Endometrium (tissue), 2 donors: ENCODE data around the gene OR51E2.
A peak's percentile ranks its signal among the peaks of the same experiment; 100 is the strongest.
"Not testable (repeated sequence)": the region's sequence is repeated elsewhere in the genome, so short reads cannot be mapped to it uniquely, and the experiment has no call there.

Experiments
- FAIRE-seq: peaks from 2 replicates; lab custom pipeline; 2012; peaks lifted over from hg19 to GRCh38; lab: Jason Lieb, UNC
- donor health status: control.
- donor health status: control.

The OR51E2 gene, protein sequence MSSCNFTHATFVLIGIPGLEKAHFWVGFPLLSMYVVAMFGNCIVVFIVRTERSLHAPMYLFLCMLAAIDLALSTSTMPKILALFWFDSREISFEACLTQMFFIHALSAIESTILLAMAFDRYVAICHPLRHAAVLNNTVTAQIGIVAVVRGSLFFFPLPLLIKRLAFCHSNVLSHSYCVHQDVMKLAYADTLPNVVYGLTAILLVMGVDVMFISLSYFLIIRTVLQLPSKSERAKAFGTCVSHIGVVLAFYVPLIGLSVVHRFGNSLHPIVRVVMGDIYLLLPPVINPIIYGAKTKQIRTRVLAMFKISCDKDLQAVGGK

DNA sequence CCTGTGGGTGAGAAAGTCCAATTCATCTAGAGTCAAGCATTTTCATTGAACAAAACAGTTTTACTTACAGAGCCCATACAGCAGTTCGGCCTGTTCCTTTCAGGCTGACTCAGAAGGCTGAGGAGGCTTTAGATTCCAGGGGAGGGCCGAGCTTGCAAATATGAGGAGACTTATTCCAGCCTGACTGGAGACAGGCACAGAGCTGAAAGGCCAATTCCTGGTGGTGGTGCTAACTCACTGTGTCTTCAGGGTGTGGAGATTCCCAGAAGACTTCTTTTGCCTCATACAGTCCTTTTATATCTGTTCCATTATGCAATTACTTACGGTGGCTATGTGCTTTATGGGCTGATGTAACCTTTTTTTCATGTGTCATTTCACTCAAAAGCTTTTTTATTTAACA lies at the start of gene OR51E2:
TSS of gene OR51E2 (minus strand) at position 269 of the 400 bp plus-strand sequence. CDS start 15,142 bp downstream, outside the sequence.
- no peak for FAIRE-seq

DNA sequence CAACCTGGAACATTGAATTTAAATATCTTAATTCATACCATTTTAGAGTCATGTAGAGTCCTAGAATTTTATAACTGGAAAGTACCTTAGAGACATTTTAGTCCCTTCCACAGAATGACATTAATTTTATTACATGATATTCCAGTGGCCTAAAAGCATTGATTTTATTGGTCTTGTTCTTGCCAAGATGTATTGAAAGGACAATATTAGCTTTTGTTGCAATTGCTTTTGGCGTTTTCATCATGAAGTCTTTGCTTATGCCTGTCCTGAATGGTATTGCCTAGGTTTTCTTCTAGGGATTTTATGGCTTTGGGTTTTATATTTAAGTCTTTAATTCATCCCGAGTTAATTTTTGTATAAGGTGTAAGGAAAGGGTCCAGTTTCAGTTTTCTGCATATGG lies 43.1 kb upstream of the OR51E2 start:
- FAIRE-seq, result no peak

DNA sequence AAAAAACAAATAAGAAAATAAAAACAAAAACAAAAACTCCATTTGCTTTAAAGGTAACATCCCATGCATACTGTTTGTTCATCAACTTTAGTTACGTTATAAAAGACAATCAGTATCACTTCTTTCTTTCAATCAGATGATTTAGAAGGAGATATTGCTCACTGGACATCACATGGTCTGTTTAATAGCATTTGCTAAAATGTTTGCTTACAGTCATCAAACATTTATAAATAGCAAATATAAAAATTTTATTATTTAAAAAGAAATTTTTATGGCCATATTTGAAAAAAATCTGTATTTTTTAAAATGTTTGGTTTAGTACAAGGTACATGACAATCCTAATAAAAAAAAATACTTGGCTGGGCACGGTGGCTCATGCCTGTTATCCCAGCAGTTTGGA lies 29.5 kb upstream of the OR51E2 start:
- no peak for FAIRE-seq

DNA sequence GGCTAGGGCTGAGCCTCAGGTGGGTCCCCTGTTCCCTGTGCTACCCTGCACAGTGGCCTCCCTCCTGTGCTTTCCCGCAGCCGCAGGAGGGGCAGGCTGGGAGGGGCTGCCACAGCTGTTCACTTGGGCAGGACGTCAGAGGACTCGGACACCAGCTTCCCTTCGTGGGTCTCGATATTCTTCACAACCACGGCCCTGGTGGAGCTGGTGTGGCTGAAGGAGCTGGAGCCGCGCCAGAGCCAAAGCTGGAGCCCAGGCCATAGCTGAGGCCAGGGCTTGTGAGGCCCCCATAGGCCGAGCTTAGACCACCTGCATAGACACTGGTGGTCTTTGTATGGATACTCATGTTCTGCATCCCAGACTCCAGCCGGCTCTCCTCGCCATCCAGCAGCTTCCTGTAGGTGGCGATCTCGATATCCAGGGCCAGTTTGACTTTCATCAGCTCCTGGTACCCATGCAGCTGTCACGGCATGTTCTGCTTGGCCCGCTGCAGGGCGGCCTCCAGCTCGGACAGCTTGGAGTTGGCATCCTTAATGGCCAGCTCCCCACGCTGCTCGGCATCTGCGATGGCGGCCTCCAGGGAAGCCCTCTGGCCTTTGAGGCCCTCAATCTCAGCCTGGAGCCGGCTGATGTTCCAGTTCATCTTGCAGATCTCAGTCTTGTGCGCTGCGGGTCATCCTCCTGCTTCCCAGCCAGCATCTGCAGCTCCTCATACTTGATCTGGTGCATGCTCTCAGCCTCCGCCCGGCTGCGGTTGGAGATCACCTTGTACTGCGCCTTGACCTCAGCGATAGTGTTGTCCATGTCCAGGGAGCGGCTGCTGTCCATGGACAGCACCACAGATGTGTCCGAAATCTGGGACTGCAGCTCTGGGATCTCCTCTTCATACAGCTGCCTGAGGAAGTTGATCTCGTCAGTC lies 25.2 kb upstream of the OR51E2 start:
- not testable (repeated sequence) for FAIRE-seq

DNA sequence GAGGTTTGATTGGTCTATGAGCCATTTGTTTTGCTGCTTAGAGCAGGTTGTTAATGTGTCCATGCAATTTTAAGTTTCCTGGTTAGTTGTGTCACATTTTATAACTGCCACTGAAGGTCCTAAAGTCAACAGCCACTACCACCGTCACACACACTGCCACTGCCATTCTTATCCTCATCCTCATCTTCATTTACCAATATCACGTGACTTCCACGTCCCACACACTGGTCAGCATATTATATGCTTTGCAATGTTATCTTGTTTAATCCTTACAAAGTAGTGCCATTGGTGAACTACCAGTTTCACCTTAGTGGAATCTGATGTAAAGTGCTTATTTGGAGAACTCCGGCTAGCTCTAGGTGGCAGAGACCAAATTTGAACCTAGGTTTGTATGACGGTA lies 16.6 kb upstream of the OR51E2 start:
- no peak for FAIRE-seq

DNA sequence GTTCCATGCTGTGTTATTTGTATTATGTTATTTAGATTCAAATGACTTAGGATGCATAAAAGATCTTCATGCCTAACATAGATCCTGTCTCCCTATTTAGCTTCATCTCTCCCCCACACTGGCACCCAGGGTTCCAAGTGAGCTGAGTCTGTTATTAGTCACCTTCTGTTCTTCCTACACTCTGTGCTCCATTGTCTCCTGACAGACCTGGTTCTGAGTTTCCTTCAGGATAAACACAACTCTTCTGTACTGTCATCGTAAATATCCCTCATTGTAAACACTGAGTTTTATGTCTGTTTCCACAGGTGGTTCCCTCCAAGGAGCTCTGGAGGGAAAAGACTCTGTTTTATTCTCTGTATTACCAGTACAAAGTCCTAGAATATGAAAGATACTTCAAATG lies 15.6 kb upstream of the OR51E2 start:
- no peak for FAIRE-seq

DNA sequence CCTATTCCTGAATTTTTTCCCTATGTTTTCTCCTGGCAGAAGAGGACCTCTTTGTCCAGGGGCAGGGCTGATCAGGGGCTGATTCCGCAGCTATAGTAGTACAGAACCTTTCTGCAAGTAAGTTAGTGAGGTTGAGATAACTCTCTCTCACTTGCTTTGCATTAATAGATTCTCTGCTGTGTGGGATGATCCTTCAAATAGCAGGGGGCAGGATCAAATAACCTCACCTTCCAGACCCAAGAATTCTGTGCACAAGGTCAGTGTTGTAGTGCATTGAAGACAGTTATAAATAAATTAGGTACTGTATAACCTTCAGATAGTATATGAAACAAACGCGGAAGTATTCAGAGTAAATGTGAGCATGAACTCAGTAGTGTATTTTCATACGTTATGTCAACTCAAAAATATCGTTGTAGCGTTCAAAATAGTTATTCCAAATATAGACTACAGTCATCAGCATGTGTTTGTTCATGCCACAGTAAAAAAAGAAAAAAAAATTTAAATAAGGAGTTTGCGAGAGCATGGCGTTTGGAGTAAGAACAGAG lies 7.2 kb upstream of the OR51E2 start:
- FAIRE-seq, result no peak

DNA sequence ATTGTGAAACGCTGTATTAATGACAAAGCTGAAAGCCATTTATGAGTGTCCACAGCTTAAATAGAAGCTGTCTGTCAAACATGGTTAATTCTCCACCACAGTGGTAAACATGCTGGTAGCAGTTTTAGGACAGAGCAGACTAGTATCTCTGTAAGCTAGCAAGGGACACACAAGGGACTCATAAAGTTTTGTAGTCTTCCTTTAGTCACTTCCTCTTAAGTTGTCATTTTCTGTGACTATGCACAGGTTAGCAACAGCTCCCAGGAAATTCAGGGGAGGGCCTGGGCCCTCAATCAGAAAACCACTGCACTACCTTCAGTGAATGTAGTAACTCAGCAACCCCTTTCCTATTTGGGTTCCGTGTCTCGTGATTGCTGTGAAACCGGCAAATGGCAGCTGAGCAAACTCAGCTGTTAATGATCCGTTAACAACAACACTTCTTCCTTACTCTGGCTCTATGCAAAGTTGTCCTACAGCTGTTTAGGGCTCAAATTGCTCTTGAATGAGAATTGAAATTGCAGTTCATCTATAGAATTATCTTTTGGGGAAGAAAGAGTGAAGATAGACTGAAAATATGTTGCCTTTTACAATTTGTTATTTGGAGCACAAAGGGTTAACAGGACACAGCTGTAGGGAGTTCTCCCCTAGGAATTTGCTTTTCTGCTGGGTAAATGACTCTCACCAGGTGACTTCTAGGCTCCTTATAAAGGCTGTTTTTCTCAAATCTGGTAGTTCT lies 6.6 kb upstream of the OR51E2 start, which contains the start of gene MMP26:
TSS of gene MMP26 (plus strand) at position 731 of the 736 bp plus-strand sequence.
- FAIRE-seq, result no peak

DNA sequence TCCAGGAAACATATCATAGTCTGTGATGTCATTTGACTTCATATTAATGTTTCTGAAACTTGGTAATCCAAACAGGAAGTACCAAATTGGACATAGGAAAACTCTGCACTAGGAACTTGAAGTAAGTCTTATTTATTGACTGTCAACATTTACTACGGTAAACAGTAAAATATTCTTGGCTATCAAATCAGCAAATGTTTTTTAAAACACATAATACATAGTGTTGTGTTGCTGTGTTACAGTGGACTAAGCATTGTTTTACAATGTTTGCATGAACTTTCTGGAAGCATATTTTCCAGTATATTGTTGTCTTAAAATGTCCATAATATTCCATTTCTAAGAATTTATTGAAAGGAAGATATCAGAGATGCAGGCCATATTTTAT lies 2.8 kb upstream of the OR51E2 start:
- FAIRE-seq, result no peak

DNA sequence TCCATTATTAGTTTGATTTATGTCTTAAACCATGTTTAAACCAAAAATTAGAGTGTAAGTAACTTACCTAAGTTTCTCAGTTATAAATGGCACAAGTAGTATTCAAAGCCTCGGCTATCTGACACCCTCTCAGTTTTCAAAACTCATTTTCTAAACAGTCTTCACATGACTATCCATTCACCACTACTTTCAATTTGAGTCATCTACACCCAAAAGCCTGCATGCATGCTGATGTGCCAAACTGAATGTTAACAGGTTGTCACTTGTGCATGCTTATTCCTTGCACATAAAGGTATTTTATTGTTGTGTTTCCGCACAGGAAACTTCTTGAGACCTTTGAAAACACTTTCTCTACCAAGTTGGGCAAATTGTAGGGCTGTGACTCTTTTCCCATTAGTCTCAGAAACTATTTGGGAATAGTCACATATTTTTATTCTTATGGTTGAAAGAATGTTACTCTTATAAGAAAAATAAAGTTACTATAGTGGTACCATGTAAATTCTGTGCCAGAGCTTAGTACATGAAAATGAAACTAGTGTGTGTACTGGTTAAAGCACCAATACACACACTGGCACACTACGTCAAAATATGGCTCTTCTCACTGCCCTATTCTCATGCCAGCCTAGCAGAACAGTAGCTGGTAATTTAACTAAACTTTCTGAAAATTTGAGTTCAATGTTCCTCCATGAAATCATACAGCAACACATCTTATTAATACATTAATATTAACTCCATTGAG lies 2.2 kb upstream of the OR51E2 start:
- no peak for FAIRE-seq

DNA sequence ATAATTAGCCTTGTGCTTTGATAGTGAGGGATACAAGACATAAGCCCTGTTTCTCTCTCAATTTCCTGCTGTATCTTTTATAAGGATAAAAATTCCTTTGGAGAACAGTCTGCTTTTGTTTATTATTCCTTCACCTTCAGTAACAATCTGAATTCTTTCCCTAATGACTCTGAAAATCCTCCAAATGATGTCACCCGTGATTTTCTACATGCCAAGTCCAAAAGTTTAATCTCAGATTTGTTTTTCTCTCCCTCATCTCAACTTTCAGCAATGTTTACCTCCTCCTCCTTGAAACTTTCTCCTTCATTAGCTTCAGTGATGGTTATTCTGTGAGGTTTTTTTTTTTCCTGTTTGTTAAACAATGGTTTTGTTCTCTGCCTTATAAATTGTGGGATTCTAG lies 2.2 kb downstream of the OR51E2 start:
- peak; percentile 71 for FAIRE-seq

DNA sequence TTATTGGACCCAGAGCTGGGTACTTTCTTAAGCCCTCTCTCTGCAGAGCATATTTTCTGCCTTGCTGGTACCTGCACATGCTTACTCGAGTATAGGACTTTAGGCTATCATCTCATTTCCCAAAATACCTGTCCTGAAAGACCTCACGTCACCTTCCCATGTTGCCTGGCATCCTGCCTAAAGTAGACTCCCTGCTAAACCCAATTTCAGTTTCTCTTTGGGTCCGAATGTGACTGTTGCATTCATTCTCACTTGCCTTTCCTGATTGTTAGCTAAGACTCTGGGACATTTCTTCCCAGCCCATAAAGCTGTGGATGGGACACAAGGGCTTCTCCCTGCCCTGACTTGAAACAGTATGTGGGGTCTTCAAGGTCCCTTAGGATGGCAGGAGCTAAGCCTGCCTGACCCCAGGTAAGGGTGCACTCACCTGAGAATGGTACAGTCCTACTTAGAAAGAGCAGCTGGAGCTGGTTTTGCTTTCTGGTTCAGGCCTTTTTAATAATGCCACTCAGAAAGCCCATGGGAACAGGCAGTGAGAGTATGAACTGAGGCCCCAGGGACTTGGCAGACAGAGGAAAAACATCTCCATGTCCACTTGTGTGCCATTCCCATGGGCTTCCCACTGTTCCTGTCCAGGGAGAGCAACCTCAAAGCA lies 12.9 kb downstream of the OR51E2 start:
- no peak for FAIRE-seq

DNA sequence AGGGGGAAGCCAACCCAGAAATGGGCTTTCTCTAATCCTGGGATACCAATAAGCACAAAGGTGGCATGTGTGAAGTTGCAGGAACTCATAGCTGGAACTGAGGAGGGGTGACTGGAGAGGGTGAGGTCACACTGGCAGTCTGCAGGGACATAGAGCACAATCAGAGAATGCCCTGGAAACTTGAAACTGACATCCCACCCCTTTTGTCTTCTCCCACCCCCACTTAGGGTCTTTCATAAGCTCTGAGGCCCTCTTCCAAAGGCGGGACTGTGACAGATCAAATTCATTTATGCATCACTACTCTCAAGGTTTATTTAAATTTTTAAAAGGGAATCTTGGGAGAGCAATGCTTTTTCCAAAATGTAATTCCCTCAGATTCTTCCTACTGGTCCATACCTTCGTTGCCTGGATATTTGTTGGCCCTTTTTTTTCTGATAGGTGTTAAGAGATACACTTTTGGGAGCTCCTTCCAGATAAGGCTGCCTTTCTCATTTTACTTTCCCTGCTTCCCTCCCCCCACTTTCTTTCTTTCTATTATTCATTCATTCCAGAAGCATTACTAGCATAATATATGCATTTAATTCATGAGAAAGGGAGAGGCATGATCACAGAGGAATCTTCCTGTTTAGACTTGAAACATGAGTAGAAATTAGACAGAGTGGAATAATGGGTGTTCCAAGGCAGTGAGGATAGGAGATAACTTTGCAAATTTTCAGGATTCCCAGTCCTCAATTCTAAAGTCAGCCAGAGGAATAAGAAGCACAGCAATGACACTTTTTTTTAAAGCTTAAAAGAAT lies 14.8 kb downstream of the OR51E2 start:
- FAIRE-seq, result no peak

DNA sequence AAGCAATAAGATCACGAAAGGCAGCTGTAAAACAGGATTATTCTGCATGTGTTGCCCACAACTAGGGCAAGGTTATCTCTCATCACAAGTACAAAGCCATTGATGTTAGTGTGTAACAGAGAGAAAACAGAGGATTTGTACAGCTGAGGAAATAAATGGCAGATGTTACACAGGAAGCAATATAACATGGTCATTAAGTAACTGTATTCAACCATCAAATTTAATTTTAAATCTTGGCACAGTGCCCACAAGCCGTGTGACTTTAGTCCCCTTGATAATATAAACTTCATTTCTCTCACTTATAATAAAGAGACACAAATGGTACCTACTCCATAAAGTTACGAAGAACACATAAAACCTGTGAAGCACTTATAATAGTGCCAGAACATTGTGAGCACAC lies 17.3 kb downstream of the OR51E2 start:
- FAIRE-seq, result no peak

DNA sequence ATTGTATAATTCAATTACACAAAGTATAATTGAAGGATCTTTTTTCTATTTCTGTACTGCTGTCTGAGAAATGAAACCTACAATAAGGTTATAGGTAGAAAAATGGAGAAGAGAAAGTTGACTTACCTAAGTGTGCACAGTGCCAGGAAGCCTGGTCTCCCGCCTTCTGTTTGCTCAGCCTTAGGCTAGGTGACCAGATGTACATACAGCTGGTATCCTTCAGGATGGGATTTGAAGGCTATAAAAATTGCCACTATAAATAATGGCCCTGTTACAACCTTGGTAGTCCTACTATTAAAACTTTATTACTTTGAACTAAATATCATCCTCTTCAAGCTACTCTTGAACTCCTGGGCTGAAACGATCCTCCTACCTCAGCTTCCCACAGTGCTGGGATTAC lies 19.7 kb downstream of the OR51E2 start:
- no peak for FAIRE-seq

DNA sequence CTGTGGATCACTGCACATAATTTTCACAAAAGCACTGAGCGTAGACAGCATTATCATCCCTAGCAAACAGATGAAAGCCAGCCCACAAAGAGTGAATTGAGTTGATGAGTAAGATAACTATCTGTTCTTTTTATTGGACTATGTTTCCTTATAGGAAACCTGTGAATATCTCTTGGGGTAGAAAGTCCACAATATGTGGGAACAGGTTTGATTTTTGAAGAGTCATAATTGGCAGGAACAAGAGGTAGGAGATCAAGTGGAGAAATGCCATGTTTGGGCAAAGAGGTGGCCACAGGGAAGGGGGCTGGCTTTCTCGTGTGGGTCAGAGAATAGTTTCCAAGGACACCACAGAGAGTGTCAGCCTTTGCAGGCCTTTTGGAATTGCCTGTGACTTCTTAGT lies 23.9 kb downstream of the OR51E2 start:
- no peak for FAIRE-seq

DNA sequence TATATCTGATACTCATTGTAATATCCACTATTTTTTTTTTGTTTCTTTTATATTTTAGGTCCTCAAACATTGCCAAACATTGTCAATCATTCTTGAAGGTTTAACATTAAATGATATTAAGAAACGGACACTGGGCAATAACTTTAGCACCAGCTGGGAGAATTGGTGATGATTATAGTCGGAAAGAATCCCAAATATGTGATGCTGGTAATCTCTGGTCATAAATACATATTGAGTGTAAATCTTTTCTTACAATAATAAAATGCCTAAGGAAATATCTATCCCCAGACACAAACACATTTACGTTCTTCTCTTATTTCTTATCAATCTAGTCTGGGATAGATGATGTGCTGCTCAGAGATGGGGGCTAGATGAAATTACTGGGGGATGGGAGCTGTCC lies 25.2 kb downstream of the OR51E2 start:
- FAIRE-seq, result no peak

DNA sequence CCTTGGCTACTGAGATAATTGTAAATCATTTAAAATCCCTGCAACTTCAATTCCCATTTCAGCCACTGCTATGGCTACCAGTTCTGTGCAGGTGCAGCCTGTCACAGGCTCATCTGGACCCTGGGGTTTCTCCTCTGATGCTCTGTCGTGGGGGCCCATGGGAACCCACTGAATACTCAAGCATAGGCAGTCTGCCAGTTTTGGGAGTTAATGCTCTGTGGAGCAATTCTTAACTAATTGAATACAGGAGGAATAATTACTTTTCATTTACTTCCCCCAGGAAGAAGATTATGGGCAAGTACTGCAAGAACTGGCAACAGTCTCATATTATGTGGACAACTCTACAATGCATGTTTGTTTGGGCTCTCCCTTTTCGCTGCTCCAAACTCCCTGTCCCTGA lies 25.9 kb downstream of the OR51E2 start:
- no peak for FAIRE-seq

DNA sequence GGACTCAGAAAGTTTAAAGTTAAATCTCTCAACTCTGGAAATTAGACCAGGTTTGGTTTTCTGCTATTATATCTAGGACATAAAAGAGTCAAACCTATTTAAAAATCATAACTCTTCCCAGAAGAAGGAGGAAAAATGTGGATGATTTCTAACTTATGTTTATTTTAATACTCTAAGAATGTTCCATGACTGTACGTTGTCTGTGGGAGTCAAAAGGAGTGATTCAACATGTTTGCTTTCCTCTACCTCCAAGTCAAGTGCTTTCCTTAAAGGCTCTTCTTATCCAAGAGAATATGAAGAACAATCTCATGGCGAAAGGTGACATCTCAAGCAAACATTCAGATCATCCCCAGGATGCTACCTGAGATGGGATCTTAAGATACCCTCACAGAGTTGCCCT lies 32.2 kb downstream of the OR51E2 start:
- FAIRE-seq, result no peak

DNA sequence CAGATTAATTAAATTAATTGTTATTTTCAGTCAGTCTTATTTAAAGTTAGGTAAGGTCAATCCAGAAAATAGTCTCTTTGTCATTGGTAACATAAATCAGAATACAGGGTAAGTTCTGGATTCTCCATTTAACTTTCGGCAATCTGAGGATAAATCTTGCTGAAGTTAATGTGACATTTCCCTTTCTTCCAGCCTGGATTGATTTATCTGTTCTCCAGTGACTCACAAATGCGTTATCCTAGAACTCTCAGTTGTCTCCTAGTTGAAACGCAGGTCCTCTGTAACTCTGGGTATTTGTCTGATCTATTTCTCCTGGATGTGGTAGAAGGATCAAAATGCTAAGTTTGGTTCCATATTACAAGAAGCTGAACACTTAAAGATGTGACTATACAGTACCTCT lies 32.9 kb downstream of the OR51E2 start:
- FAIRE-seq, result no peak
